HUDEP-2 (cell line): ENCODE measurements around the gene PRRG3.

ENCODE experiments used
- DNase-seq, 76 experiments: peaks; one replicate each; lab custom pipeline; 2025; ENCODE audit not compliant: unreplicated experiment in 76 of 76; lab: John Stamatoyannopoulos, UW

PRRG3 gene

GRCh38 chrX:151741606-151742005 lies 46.3 kb downstream of the PRRG3 start:
- DNase-seq, result no peak

GRCh38 chrX:151742311-151742710 lies 47.1 kb downstream of the PRRG3 start:
- DNase-seq, result no peak

GRCh38 chrX:151743651-151744470 lies 48.6 kb downstream of the PRRG3 start:
- DNase-seq, result no peak

GRCh38 chrX:151745651-151746050 lies 50.4 kb downstream of the PRRG3 start:
- no peak for DNase-seq

GRCh38 chrX:151746502-151746901 lies 51.2 kb downstream of the PRRG3 start:
- DNase-seq, result no peak

GRCh38 chrX:151750511-151750910 lies 55.3 kb downstream of the PRRG3 start:
- no peak for DNase-seq

GRCh38 chrX:151752847-151753246 lies 57.6 kb downstream of the PRRG3 start:
- no peak for DNase-seq

- DNase-seq, result peak in 23 of 76 experiments; percentile 0 to 26 (median 2)
These were observed 58.2 kb downstream of the PRRG3 start for GRCh38 chrX:151753313-151754046.

- DNase-seq, result no peak
These were observed 58.8 kb downstream of the PRRG3 start for GRCh38 chrX:151754047-151754429.

GRCh38 chrX:151754641-151755215 lies 59.5 kb downstream of the PRRG3 start:
- no peak for DNase-seq
